ENCODE data around the gene PHRF1. TPM values are rescaled to one million over a fixed set of nuclear protein-coding genes. Genes with fewer than 3 reads are reported as not detected.

PHRF1 gene
- total and polyA plus RNA-seq, 8 donors: 11.2 to 39.3 (median 14.8) TPM

GRCh38 chr11:532986-533585, 43.2 kb upstream of the PHRF1 start:
- no peak for ATAC-seq
- H3K4me1 ChIP-seq: peaks cover 6 to 15% (median 9%) of the 10 kb centered on the region in 3 donors
- FAIRE-seq: no peak
- WGBS, 2 donors: 92% methylated on average over 28 to 33 of the region's 33 CpGs
- no peaks in the 10 kb centered on the region for H3K9me3 ChIP-seq
- intact Hi-C loops (cut with DNase I): no loop called here
- no peak overlapping the region for H3K27ac ChIP-seq
- peak in 4 of 6 donors; percentile 27 to 80 (median 56) for DNase-seq
- peaks cover 0 to 12% (median 8%) of the 10 kb centered on the region in 3 donors for H3K36me3 ChIP-seq
- no peak for TF ChIP-seq CTCF (IDR thresholded peaks at IDR 0.05)
- no peak overlapping the region for H3K4me3 ChIP-seq
- no peaks in the 10 kb centered on the region for H3K27me3 ChIP-seq

- Histone ChIP-seq H3K36me3 (peaks cover 0 to 12% (median 8%) of the 10 kb centered on the region in 3 donors), H3K4me1 (peaks cover 6 to 15% (median 9%) of the 10 kb centered on the region in 3 donors), H3K27ac (no peak overlapping the region), H3K9me3 (no peaks in the 10 kb centered on the region), H3K4me3 (peak overlapping the region in 2 of 4 donors; percentile 80 to 85), H3K27me3 (no peaks in the 10 kb centered on the region)
- intact Hi-C loops (cut with DNase I): no loop called here
- DNase-seq: peak in 2 of 6 donors; percentile 56 to 78
- no peak for FAIRE-seq
- TF ChIP-seq CTCF (IDR thresholded peaks at IDR 0.05): no peak
- WGBS, 2 donors: 92 to 93% methylated on average over 37 of the region's 37 CpGs
- ATAC-seq: no peak
Measured at GRCh38 chr11:533586-534395, 42.5 kb upstream of the PHRF1 start.

- ATAC-seq (peak in 3 of 4 donors; percentile 2 to 3 (median 2)), FAIRE-seq (no peak), DNase-seq (peak; percentile 31 to 87 (median 59))
- H3K4me1 ChIP-seq: peaks cover 6 to 15% (median 9%) of the 10 kb centered on the region in 3 donors
- 6 to 9% methylated on average over 45 to 66 of the region's 66 CpGs for WGBS, 2 donors
- intact Hi-C loops (cut with DNase I): no loop called here
- H3K9me3 ChIP-seq: no peaks in the 10 kb centered on the region
- H3K4me3 ChIP-seq: peak overlapping the region; percentile 47 to 85 (median 78)
- TF ChIP-seq CTCF (IDR thresholded peaks at IDR 0.05): no peak
- no peak overlapping the region for H3K27ac ChIP-seq
- peaks cover 0 to 12% (median 8%) of the 10 kb centered on the region in 3 donors for H3K36me3 ChIP-seq
- no peaks in the 10 kb centered on the region for H3K27me3 ChIP-seq
Measured at GRCh38 chr11:534396-535209, 41.7 kb upstream of the PHRF1 start.

- intact Hi-C loops (cut with DNase I): no loop called here
- Histone ChIP-seq H3K4me1 (peaks cover 6 to 15% (median 9%) of the 10 kb centered on the region in 3 donors), H3K27me3 (no peaks in the 10 kb centered on the region), H3K4me3 (peak overlapping the region; percentile 47 to 85 (median 78)), H3K9me3 (no peaks in the 10 kb centered on the region), H3K36me3 (peaks cover 0 to 12% (median 8%) of the 10 kb centered on the region in 3 donors), H3K27ac (no peak overlapping the region)
- DNase-seq (no peak), FAIRE-seq (no peak), ATAC-seq (no peak)
- no peak for TF ChIP-seq CTCF (IDR thresholded peaks at IDR 0.05)
- 0% methylated on average over 1 to 55 of the region's 56 CpGs for WGBS, 2 donors
Measured at GRCh38 chr11:535210-535518, 41.1 kb upstream of the PHRF1 start.

Measured in pancreas (tissue), 10 donors.